Loucy (cell line): ENCODE data around the gene KIRREL1.

Source experiments
- H2AFZ ChIP-seq: fragments of 200-600 bp; sonication (generic); 2 replicates; pipeline ENCODE4 v1.6.0; 2016; ENCODE audit warnings: antibody characterized with exemption, mild to moderate bottlenecking, low read length, moderate library complexity
- H3F3A ChIP-seq: fragments of 200-600 bp; 2 replicates; pipeline ENCODE4 v1.6.0; 2016; ENCODE audit warnings: antibody characterized with exemption, low read depth, mild to moderate bottlenecking
- H3K27me3 ChIP-seq: fragments of 200-600 bp; sonication (generic); 2 replicates; pipeline ENCODE4 v1.6.1; 2014; ENCODE audit warnings: low read length, mild to moderate bottlenecking; ENCODE audit not compliant: insufficient read depth, poor library complexity, severe bottlenecking
- H3K36me3 ChIP-seq: fragments of 200-600 bp; sonication (generic); 2 replicates; pipeline ENCODE4 v1.6.1; 2016; ENCODE audit warnings: low read length; ENCODE audit not compliant: insufficient read depth
- H3K4me1 ChIP-seq: fragments of 200-600 bp; sonication (generic); 2 replicates; pipeline ENCODE4 v1.5.1; 2014; ENCODE audit warnings: low read length, mild to moderate bottlenecking; ENCODE audit not compliant: insufficient read depth, poor library complexity, severe bottlenecking
- H3K4me2 ChIP-seq: fragments of 200-600 bp; sonication (generic); 2 replicates; pipeline ENCODE4 v1.6.0; 2014; ENCODE audit warnings: antibody characterized with exemption, low read length, low read depth, mild to moderate bottlenecking; ENCODE audit not compliant: poor library complexity, severe bottlenecking
- H3K4me3 ChIP-seq: fragments of 200-600 bp; sonication (generic); 2 replicates; pipeline ENCODE4 v1.5.1; 2014; ENCODE audit warnings: low read length, mild to moderate bottlenecking, mixed read lengths; ENCODE audit not compliant: poor library complexity, severe bottlenecking
- H3K79me2 ChIP-seq: fragments of 200-600 bp; sonication (generic); 2 replicates; pipeline ENCODE4 v1.6.1; 2014; ENCODE audit warnings: low read length; ENCODE audit not compliant: insufficient read depth
- H3K9ac ChIP-seq: fragments of 200-600 bp; sonication (generic); 2 replicates; pipeline ENCODE4 v1.6.0; 2014; ENCODE audit warnings: mild to moderate bottlenecking, low read depth, low read length, moderate library complexity; ENCODE audit not compliant: poor library complexity, severe bottlenecking
- H3K9me2 ChIP-seq: fragments of 200-600 bp; sonication (generic); replicated peaks from 2 replicates; pipeline ENCODE4 v1.6.1; 2016; ENCODE audit warnings: low read depth, low read length, mixed read lengths
- H3K9me3 ChIP-seq: fragments of 200-600 bp; sonication (generic); 2 replicates; pipeline ENCODE4 v1.6.1; 2014; ENCODE audit warnings: mild to moderate bottlenecking, antibody characterized with exemption, low read length, low read depth; ENCODE audit not compliant: insufficient read depth
- H4K20me1 ChIP-seq: fragments of 200-600 bp; sonication (generic); 2 replicates; pipeline ENCODE4 v1.6.0; 2014; ENCODE audit warnings: antibody characterized with exemption, low read length, mild to moderate bottlenecking; ENCODE audit not compliant: insufficient read depth, poor library complexity, severe bottlenecking
- CTCF ChIP-seq: fragments of 200-600 bp; sonication (generic); conservative IDR thresholded peaks from 2 replicates; pipeline ENCODE4 v1.5.1; 2014; ENCODE audit warnings: mild to moderate bottlenecking, antibody characterized with exemption, low read length
- EZH2phosphoT487 ChIP-seq: fragments of 200-600 bp; IDR thresholded peaks from 2 replicates; pipeline ENCODE4 v1.6.1; 2018; ENCODE audit warnings: antibody characterized with exemption, mild to moderate bottlenecking, moderate library complexity, borderline replicate concordance

Gene KIRREL1

GRCh38 chr1:158103861-158104522 lies 110.5 kb downstream of the KIRREL1 start:
- Histone ChIP-seq H3K4me1 (peaks cover 8% of the 10 kb centered on the region), H3K4me2 (no peak overlapping the region), H2AFZ (no peak overlapping the region), H3K4me3 (no peak overlapping the region), H3K79me2 (no peaks in the 10 kb centered on the region), H3K9me3 (no peaks in the 10 kb centered on the region), H3K9ac (no peak overlapping the region), H3K9me2 (no peaks in the 10 kb centered on the region), H3F3A (no peaks in the 10 kb centered on the region), H4K20me1 (no peaks in the 10 kb centered on the region), H3K36me3 (no peaks in the 10 kb centered on the region), H3K27me3 (no peaks in the 10 kb centered on the region)
- TF ChIP-seq EZH2phosphoT487 (no peak), CTCF (no peak)

GRCh38 chr1:158104891-158105290 lies 111.4 kb downstream of the KIRREL1 start:
- no peaks in the 10 kb centered on the region for H3K36me3 ChIP-seq
- TF ChIP-seq CTCF (no peak), EZH2phosphoT487 (no peak)
- no peaks in the 10 kb centered on the region for H3K9me2 ChIP-seq
- H3K79me2 ChIP-seq: no peaks in the 10 kb centered on the region
- H3F3A ChIP-seq: no peaks in the 10 kb centered on the region
- no peak overlapping the region for H3K9ac ChIP-seq
- no peaks in the 10 kb centered on the region for H3K9me3 ChIP-seq
- no peak overlapping the region for H3K4me2 ChIP-seq
- no peaks in the 10 kb centered on the region for H3K27me3 ChIP-seq
- no peak overlapping the region for H3K4me3 ChIP-seq
- peaks cover 8% of the 10 kb centered on the region for H3K4me1 ChIP-seq
- no peaks in the 10 kb centered on the region for H4K20me1 ChIP-seq
- H2AFZ ChIP-seq: no peak overlapping the region

GRCh38 chr1:158105352-158106095 lies 112.1 kb downstream of the KIRREL1 start:
- Histone ChIP-seq H3K79me2 (no peaks in the 10 kb centered on the region), H4K20me1 (no peaks in the 10 kb centered on the region), H3K27me3 (no peaks in the 10 kb centered on the region), H2AFZ (no peak overlapping the region), H3F3A (no peaks in the 10 kb centered on the region), H3K4me1 (peaks cover 8% of the 10 kb centered on the region), H3K4me2 (no peak overlapping the region), H3K9ac (no peak overlapping the region), H3K9me2 (no peaks in the 10 kb centered on the region), H3K9me3 (no peaks in the 10 kb centered on the region), H3K36me3 (no peaks in the 10 kb centered on the region), H3K4me3 (no peak overlapping the region)
- TF ChIP-seq CTCF: no peak
- TF ChIP-seq EZH2phosphoT487: no peak
